ENCODE measurements around the gene ASNS. TPM values are rescaled to one million over a fixed set of nuclear protein-coding genes. Genes with fewer than 3 reads are reported as not detected.

The ASNS gene
- total and polyA plus RNA-seq, 12 donors: 2.5 to 74.6 (median 11.4) TPM

GRCh38 chr7:97845622-97846203 is 26.5 kb downstream of the ASNS start:
- no peak overlapping the region for H3K4me3 ChIP-seq
- intact Hi-C loops (cut with DNase I): loop anchor here in 1 of 2 donors (5.0 kb wide), 1 partner anchor 743 kb away; no protein-coding TSS in a partner anchor
- no peak overlapping the region for H3K27ac ChIP-seq
- peak in 1 of 7 donors; percentile 23 for DNase-seq
- no peaks in the 10 kb centered on the region for H3K36me3 ChIP-seq (replicated peaks in 1 of 2)
- no peaks in the 10 kb centered on the region for H3K9me3 ChIP-seq (replicated peaks in 1 of 3)
- no peak for TF ChIP-seq POLR2A (IDR thresholded peaks at IDR 0.05)
- TF ChIP-seq, protein P1, sequence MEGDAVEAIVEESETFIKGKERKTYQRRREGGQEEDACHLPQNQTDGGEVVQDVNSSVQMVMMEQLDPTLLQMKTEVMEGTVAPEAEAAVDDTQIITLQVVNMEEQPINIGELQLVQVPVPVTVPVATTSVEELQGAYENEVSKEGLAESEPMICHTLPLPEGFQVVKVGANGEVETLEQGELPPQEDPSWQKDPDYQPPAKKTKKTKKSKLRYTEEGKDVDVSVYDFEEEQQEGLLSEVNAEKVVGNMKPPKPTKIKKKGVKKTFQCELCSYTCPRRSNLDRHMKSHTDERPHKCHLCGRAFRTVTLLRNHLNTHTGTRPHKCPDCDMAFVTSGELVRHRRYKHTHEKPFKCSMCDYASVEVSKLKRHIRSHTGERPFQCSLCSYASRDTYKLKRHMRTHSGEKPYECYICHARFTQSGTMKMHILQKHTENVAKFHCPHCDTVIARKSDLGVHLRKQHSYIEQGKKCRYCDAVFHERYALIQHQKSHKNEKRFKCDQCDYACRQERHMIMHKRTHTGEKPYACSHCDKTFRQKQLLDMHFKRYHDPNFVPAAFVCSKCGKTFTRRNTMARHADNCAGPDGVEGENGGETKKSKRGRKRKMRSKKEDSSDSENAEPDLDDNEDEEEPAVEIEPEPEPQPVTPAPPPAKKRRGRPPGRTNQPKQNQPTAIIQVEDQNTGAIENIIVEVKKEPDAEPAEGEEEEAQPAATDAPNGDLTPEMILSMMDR (IDR thresholded peaks at IDR 0.05): peak; percentile 42 to 57 (median 46)
- no peaks in the 10 kb centered on the region for H3K27me3 ChIP-seq
- WGBS, 4 donors: 26 to 44% (median 32%) methylated on average over 2 of the region's 2 CpGs
- no peaks in the 10 kb centered on the region for H3K4me1 ChIP-seq (replicated peaks in 1 of 2)

DNA sequence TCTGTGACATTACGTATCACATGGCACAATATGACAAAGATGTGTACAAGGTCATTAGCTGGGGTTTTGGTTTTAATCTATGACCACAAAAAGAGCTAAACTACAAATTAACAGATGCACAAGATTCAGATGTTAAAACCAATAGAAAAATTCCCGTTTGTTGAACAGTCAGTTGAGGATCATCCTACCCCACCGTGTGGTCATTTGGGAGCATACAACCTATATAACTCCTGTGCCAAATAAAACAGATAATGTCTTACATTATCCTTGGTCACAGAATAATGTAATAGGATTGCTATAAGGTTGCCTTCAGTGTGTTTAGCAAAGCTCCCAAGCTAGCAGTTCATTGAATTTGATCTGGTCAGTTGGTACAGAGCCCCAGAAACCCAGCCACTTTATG is 28.2 kb downstream of the ASNS start:
- no peak for DNase-seq
- H3K4me1 ChIP-seq (replicated peaks in 1 of 2): no peaks in the 10 kb centered on the region
- WGBS, 4 donors: 45 to 52% (median 49%) methylated on average over 3 of the region's 3 CpGs
- no peaks in the 10 kb centered on the region for H3K36me3 ChIP-seq (replicated peaks in 1 of 2)
- H3K27me3 ChIP-seq: no peaks in the 10 kb centered on the region
- no peak overlapping the region for H3K27ac ChIP-seq
- H3K4me3 ChIP-seq: no peak overlapping the region
- intact Hi-C loops (cut with DNase I): no loop called here
- H3K9me3 ChIP-seq (replicated peaks in 1 of 3): no peaks in the 10 kb centered on the region
- TF ChIP-seq POLR2A (IDR thresholded peaks at IDR 0.05): no peak
- TF ChIP-seq, protein P1 (IDR thresholded peaks at IDR 0.05): no peak

DNA sequence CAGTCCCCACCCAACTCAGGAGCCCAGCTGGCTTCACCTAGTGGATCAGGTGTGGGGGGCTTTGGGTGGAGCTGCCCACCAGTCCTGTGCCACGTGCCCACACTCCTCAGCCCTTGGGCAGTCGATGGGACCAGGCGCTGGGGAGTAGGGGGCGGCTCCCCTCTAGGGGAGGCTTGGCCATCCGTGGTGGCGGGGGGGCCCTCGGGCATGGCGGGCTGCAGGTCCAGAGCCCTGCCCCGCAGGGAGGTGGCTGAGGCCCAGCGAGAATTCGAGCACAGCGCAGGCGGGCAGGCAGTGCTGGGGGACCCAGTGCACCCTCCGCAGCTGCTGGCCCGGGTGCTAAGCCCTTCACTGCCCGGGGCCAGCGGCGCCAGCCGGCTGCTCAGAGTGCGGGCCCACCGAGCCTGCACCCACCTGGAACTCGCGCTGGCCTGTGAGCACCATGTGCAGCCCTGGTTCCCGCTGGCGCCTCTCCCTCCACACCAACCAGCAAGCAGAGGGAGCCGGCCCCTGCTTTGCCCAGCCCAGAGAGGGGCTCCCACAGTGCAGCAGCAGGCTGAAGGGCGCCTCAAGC is 29.3 kb downstream of the ASNS start:
- peaks cover under 1% of the 10 kb centered on the region for H3K27me3 ChIP-seq
- TF ChIP-seq, protein P1 (IDR thresholded peaks at IDR 0.05): no peak
- TF ChIP-seq POLR2A (IDR thresholded peaks at IDR 0.05): no peak
- no peaks in the 10 kb centered on the region for H3K4me1 ChIP-seq (replicated peaks in 1 of 2)
- intact Hi-C loops (cut with DNase I): no loop called here
- no peak overlapping the region for H3K4me3 ChIP-seq
- 95 to 100% (median 98%) methylated on average over 4 to 27 of the region's 27 CpGs; no CpG with 5 or more reads in 1 of the 4 donors for WGBS, 4 donors
- no peak overlapping the region for H3K27ac ChIP-seq
- no peaks in the 10 kb centered on the region for H3K36me3 ChIP-seq (replicated peaks in 1 of 2)
- no peaks in the 10 kb centered on the region for H3K9me3 ChIP-seq (replicated peaks in 1 of 3)
- no peak for DNase-seq

DNA sequence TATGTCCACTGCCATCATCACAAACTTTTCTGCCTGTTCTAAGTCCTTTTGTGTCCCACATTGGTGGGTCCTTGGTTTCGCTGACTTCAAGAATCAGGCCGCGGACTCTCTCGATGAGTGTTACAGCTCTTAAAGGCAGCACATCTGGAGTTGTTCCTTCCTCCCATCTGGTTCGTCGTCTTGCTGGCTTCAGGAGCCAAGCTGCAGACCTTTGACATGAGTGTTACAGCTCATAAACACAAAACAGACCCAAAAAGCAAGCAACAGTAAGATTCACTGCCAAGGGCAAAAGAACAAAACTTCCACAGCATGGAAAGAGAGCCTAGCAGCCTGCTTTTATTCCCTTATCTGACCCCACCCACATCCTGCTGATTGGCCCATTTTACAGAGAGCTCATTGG is 30.2 kb downstream of the ASNS start:
- TF ChIP-seq, protein P1 (IDR thresholded peaks at IDR 0.05): no peak
- no peak for TF ChIP-seq POLR2A (IDR thresholded peaks at IDR 0.05)
- Histone ChIP-seq H3K9me3 (replicated peaks in 1 of 3) (no peaks in the 10 kb centered on the region), H3K27ac (no peak overlapping the region), H3K4me3 (no peak overlapping the region), H3K36me3 (replicated peaks in 1 of 2) (no peaks in the 10 kb centered on the region), H3K4me1 (replicated peaks in 1 of 2) (no peaks in the 10 kb centered on the region), H3K27me3 (peaks cover 4% of the 10 kb centered on the region)
- intact Hi-C loops (cut with DNase I): no loop called here
- DNase-seq: no peak
- WGBS, 4 donors: 73 to 87% (median 84%) methylated on average over 6 of the region's 6 CpGs
